VCaP (cell line): ENCODE data around the gene ABCA1.
"Not testable (repeated sequence)": the region's sequence is repeated elsewhere in the genome, so short reads cannot be mapped to it uniquely, and the experiment has no call there.

Source experiments
- H3K27ac ChIP-seq: fragments of 450-650 bp; 2 replicates; pipeline ENCODE4 v1.5.1; 2017
- TF ChIP-seq, protein P1 (sequence below): fragments of 450-650 bp; conservative IDR thresholded peaks from 2 replicates; pipeline ENCODE4 v1.5.1; 2017; ENCODE audit warnings: mild to moderate bottlenecking, moderate library complexity

The ABCA1 gene

DNA sequence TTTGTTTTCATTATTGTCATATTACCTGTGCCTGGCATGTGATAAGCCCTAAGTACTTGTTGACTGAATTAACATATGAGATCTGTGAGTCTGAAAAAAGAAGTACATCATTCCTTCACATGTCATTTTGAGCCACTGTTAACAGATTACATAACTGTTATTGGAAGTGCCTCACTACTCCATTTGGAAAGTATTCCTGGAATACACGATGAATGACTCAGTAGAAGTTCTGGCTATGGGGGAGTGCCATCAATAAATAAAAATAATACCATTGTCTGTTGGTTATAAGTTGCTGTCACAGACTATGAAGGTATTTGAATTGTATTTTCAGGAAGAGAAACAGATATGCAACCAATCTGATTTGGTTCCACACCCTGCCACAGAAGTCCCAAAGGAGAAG is 151.2 kb downstream of the ABCA1 start:
- TF ChIP-seq, protein P1, sequence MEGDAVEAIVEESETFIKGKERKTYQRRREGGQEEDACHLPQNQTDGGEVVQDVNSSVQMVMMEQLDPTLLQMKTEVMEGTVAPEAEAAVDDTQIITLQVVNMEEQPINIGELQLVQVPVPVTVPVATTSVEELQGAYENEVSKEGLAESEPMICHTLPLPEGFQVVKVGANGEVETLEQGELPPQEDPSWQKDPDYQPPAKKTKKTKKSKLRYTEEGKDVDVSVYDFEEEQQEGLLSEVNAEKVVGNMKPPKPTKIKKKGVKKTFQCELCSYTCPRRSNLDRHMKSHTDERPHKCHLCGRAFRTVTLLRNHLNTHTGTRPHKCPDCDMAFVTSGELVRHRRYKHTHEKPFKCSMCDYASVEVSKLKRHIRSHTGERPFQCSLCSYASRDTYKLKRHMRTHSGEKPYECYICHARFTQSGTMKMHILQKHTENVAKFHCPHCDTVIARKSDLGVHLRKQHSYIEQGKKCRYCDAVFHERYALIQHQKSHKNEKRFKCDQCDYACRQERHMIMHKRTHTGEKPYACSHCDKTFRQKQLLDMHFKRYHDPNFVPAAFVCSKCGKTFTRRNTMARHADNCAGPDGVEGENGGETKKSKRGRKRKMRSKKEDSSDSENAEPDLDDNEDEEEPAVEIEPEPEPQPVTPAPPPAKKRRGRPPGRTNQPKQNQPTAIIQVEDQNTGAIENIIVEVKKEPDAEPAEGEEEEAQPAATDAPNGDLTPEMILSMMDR = no peak
- no peak overlapping the region for H3K27ac ChIP-seq

DNA sequence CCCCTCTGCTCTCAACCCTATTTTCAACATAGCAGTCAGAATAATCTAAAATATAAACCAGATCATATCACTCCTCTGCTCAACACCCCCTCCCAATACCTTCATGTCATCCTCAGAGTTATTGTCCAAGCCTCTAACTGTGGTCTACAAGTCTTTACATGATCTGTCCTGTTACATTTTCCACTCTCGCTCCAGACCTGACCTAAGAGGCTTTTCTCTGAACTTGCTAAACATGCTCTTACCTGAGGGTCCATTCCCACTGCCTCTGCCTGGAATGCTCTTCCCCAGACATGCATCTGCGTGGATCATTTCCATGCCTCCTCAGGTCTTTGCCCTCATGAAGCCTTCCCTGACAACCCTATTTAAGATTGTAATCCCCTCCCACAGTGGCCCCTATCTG is 152.0 kb downstream of the ABCA1 start:
- H3K27ac ChIP-seq = no peak overlapping the region
- TF ChIP-seq, protein P1 = no peak

DNA sequence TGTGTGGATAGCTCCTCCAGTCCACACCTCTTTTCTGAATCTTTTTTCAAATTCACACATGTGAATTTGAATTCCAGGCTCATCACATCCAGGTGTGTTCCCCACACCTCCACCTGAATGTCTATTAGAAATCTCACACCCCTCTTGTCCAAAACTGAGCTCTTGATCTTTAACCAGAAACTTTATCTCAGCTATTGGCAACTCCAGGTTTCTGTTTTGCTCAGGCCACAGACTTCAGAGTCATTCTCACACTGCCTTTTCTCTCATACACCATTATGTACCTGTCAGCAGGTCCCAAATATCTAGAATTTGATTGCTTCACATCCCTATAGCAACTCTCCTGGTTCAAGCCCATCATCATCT is 152.4 kb downstream of the ABCA1 start:
- no peak overlapping the region for H3K27ac ChIP-seq
- TF ChIP-seq, protein P1 = no peak

DNA sequence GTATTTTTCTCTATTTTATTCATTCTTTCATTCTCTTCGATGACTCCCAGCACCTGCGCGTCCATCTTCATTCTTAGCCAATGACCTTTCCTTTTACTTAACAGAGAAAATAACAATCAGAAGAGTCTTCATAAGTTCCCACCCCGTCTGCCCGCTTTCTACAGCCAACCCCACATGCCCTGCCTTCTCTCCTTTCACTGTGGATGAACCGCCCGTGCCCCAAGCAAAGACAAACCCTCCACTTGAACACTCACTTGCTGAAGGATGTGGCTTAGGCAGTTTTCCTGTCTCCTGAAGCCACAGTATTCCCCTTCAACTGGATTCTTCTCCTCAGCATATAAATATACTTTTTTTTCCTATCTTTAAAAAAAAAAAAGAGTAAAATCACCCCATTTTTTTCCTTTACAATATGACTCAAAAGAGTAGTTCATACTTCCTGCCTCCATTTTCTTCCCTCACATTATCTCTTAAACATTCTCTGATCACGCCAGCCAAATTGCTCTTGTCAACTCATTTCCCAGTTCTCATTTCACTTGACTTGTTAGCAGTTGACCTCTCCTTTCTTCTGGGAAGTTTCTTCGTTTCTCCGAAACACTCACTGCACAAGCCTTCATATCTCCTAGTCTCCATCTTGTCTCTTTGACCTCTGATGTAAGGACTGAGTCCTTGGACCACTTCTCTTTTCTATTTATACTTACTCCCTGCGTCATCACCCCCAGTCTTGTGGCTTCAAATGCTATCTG is 153.0 kb downstream of the ABCA1 start:
- no peak overlapping the region for H3K27ac ChIP-seq

DNA sequence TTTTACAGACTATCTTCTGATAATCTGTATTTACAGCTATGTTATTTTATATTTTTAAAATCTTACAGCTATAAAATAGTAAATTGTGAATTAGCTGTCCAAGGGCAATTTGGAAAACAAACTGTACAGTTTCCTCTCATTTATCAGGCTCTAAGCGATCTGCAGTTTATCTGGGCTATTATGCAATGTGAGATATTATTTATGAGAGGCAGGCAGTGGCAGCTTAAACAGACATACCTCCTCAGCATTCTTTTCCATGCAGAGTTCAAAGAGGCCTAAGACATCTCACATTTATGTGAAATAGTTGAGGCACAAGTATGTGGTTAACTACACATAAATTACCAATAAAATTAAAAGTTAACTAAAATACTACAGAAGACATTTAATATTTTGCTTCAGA is 153.8 kb downstream of the ABCA1 start:
- TF ChIP-seq, protein P1 = no peak
- no peak overlapping the region for H3K27ac ChIP-seq

More for the DNA sequence above, 153.0 kb downstream of the ABCA1 start:
- TF ChIP-seq, protein P1 = no peak

DNA sequence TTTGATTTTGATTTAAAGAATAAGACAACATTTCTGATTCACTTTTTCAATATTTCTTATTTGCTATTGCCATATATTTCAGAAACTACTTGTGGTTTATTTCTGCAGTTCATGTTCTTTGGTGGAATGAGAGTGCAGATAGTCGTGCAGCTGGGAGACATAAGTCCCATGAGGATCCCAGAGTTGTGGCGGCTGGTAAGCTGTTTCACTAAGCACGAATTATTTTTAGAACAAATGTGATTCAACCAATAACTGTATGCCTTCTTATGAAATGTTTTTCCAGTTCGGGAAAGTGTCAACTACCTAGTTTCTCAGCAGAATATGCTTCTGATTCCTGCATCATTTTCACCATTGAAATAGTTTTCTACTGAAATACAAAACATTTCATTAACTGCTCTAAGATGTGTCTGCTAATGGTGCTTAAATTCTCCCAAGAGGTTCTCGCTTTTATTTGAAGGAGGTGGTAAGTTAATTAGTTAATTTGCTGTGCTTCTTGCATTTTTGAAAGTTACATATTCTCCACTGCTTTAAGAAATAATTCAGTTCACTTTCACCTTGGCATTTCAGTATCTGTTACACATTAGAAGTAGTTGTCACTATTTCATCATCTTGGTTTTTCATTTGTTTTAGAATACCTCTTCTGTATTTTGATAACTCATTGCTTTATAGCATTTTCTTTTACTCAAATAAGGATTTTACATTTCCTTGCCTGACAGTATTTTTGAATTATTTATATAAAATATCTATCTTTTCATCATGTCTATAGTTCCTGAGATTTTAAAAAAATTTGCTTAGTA is 155.0 kb downstream of the ABCA1 start:
- TF ChIP-seq, protein P1 = no peak
- no peak overlapping the region for H3K27ac ChIP-seq

DNA sequence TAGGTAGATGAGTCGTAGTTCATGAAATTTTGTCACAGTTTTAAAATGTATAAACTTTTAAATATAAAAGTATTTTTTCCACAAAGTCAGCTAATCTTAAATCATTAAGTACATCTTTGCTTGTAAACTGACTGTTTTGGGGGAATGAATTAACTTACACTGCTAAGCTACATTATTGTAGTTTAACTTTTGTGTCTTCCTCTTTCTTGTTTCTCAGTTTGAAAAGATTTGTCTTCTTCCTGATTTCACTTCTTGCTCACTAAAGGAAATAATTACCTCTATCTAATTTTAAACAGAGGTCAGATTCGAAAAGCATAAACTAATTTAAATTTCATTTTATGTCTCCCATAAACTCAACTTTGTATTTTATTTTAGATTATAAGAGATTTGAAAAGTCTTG is 158.3 kb downstream of the ABCA1 start:
- TF ChIP-seq, protein P1 = no peak
- no peak overlapping the region for H3K27ac ChIP-seq

DNA sequence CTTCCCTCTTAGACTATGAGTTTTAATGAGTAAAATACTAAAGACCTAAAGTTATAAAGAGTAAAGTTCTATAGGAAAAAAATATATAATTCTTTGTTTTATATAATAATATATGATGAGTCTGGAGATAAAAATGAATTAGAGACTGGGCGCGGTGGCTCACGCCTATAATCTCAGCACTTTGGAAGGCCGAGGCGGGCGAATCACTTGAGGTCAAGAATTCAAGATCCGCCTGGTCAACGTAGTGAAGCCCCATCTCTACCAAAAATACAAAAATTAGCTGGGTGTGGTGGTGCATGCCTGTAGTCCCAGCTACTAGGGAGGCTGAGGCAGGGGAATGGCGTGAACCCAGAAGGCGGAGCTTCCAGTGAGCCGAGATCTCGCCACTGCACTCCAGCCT is 158.9 kb downstream of the ABCA1 start:
- H3K27ac ChIP-seq = not testable (repeated sequence)
